Pulmonary artery endothelial cell (primary cell): Measurements from ENCODE around the gene MSANTD1. TPM values are rescaled to one million over a fixed set of nuclear protein-coding genes. Genes with fewer than 3 reads are reported as not detected.

Experiments used
- DNase-seq: peaks from one replicate; pipeline ENCODE4 v3.0.0-alpha.2; 2011; ENCODE audit warnings: low read depth, low spot score
- total RNA-seq: library from RNA; depleted of rRNA; stranded (reverse); fragments of >200 nt; gene quantifications from 2 replicates; pipeline ENCODE4 v1.2.3, GENCODE V29; 2014

MSANTD1 gene
- total RNA-seq, 1 donor from 2014 or later, result 0.07 TPM

- no peak for DNase-seq
Measured at GRCh38 chr4:3247399-3248177, 1.4 kb upstream of the MSANTD1 start.

DNA sequence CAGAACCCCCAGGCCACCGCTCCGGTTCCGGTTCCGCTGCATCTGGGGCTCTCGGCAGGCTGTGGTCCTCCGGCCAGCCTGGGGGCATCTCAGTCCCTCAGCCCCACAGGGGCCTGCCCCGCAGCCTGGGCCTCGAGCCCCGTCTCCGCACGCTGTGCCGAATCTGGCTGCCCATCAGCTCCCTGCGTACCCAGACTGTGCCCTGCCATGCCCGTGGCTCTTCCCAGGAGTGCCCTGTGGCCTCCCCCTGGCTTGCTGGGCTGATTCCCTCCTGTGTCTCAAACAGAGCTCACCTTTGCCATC, 830 bp upstream of the MSANTD1 start:
- DNase-seq, result no peak

DNA sequence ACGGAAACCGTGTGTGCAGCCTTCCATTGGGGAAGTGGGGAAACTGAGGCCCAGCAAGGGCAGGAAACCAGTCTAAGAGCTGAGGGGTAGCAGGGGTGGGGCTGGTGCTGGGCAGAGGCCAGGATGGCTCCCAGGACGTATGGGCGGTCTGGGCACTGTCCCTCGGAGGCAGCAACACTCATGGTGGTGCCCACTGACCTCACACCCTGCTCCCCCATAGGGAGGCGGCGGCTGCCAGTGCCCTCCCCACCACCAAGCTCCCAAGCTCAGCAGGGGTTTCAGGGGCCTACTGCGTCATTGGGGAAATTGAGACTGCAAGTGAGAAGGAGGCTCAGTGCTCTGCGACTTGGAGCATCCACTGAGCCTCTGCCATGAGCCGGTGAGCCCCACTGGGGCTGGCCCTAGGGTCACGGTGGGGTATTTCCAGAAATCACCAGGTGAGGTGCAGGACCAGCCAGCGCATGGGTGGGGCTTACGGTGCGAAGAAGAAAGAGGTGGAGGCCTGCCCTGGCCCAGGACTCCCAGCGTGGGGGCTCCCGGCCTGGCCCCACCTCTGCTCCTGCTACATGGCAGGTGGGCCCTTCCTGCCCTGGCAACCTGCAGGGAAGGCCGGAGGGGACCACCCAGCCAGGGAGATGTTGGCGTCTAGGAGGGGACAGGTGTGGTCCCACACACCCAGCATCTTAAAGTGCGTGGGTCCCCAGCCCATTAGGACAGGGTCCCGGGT, 915 bp downstream of the MSANTD1 start:
- DNase-seq, result no peak

- no peak for DNase-seq
Measured at GRCh38 chr4:3250438-3250955, 1.5 kb downstream of the MSANTD1 start.

DNA sequence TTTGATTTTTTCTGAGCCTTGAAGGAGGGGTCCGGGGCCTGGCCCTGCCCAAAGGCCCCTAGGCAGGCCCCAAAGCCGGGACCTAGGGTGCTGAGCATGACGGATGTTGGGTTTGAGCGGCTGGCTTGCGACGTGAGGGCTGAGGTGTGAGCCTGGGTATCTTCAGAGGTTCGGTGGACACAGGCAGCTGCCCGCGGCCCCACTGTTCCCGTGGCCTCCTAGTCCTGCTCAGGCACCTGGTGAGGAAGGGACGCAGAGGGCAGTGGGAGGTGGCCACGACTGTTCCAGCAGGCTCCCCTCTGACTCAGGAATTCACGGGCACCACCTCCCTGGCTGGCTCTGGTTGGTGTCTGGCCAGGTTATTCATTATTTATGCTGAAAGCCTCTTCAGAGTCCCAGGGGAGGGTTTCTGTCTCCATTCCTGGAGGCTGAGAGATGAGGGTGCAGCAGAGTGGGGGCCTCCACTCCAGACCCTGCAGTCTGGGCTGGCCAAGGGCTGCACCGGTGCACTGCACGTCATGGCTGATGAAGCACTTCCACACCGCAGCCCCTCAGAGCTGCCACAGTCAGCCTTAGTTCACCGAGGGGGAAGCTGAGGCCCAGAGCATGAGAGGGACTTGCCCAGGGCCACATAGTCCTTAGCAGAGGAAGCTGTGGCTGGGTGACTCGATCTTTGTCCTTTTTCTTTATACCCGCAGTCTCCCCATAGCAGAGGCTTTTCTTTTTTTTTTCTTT, 2.2 kb downstream of the MSANTD1 start:
- no peak for DNase-seq

- no peak for DNase-seq
Measured at GRCh38 chr4:3251691-3252479, 2.9 kb downstream of the MSANTD1 start.

- no peak for DNase-seq
Measured at GRCh38 chr4:3252480-3252828, 3.5 kb downstream of the MSANTD1 start.

DNA sequence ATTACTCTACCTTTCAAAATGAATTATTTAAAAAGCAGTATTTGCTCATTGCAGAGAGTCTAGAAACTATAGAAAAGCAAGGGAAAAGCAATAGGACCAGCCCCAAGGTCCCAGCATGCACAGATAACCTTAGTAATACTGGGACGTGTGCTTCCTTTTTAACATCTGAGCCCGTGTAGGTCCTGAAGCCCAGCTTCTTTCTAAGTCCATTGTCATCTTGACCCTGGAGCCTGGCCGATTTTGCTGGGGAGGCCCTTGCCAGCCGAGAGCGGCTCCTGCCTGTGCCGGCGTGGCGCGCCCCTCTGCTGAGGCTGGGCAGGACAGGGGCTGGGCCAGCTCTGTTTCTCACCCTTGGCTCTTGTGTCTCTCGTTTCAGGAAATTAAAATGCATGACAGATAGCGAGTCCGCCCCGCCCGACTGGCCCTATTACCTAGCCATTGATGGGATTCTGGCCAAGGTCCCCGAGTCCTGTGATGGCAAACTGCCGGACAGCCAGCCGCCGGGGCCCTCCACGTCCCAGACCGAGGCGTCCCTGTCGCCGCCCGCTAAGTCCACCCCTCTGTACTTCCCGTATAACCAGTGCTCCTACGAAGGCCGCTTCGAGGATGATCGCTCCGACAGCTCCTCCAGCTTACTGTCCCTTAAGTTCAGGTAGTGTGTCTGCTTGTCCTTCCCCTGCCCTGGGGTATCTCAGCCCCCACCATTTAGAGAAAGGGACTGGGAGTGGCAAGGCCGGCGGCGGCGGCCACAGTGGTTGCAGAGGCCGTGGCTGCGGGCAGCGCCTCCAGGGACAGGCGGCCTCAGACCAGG, 4.1 kb downstream of the MSANTD1 start:
- no peak for DNase-seq

DNA sequence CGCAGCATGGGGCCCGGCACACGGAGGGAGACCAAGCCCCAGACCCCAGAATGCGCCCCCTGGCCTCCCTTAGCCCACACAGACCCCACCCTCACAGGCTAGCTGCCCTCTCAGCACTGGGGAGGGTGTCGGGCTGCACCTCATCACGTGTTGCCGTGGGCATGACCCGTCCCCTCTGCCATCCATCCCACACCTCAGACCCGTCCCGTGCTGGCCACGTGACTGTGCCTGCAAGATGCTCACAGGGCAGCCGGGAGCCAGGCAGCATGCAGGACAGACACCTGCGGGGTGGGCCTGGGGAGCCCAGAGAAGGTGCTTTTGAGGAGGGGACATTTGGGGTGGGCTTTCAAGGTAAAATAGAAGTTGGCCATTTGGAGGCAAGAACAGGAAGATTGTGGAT, 4.8 kb downstream of the MSANTD1 start:
- DNase-seq, result no peak

DNA sequence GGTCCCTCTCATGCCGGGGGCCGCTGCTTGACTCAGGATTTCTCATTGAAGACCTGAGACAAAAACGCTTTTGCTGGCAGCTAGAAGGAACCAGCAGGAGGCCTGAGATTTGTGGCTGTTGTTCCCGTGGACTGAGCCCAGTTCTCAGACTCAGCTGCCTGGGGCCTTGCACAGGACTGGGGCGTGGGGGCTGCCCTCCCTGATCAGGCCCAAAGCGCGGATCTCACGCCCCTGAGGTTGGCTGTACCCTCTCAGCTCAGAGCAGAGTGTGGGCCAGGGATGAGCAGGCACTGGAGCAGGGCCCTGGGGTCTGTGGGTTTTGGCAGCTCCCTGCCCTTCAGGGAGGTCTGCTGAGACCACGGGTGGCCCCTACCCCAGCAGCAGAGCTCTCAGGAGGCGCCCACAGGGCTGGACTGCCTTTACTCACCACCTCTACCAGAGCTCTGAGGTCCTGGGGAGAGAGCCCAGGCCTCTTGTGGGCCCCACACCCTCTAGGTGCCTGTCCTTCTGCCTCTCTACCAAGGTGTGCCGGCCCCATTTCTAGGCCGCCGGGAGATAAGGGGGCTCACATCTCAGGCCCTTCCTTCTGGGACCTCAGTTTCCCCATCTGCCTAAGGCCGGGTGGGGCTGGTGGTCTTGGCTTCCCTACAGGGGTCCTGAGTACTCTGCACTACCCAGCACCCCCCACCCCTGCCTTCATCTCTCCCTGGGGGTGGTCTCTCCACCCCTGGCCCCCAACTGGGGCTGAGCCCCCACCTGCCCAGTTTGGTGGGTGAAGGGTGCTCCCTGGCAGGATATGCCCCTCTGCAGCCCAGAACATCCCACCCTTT, 5.6 kb downstream of the MSANTD1 start:
- DNase-seq, result no peak

GRCh38 chr4:3255611-3256186, 6.7 kb downstream of the MSANTD1 start:
- DNase-seq, result no peak

DNA sequence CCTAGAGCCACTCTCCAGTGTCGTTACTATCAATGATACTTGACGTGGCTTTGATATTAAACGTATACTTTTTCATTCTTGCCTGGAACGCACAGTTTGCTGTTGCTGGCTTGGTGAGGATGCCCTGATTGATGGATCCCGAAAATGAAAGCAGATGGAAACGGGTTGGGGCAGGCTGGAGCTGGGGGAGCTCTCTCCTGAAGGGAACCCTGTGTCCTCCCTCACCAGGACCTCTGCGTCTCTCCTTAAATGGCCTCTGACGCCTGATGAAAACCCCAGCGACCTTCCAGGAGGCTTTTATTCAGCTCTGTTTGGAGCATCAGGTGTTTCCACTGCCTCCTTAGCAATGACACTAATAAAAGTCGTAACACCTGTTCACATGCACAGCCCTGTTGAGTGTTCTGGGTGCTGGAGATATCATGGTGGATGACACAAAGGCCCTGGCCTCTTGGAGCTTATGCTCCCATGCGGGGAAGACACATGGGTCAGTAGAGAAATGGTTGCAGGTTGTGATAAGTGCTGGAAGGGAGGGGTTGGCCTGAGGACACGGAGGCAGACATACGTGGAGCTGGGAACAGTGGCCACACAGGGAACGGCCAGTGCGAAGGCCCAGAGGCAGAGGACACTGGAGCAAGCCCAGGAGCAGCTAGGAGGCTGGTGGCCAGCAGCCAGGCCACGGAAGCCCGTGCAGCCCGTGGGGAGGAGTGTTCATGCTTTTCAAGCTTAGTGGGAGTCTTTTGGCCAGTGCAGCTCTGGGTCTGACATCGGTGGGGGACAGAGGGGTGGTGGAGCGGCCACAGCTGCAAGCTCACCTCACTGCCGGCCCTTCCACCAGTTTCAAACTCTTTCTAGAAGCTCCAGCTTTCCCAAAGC, 7.5 kb downstream of the MSANTD1 start:
- DNase-seq, result no peak

GRCh38 chr4:3257103-3257555, 8.2 kb downstream of the MSANTD1 start:
- DNase-seq, result no peak

- DNase-seq, result no peak
Measured at GRCh38 chr4:3257556-3258482, 8.9 kb downstream of the MSANTD1 start.

- no peak for DNase-seq
Measured at GRCh38 chr4:3261411-3262207, 12.7 kb downstream of the MSANTD1 start.
